Rectal smooth muscle tissue (tissue), 1 donor: Measurements from ENCODE around the gene HTT.
"Not testable (repeated sequence)": the region's sequence is repeated elsewhere in the genome, so short reads cannot be mapped to it uniquely, and the experiment has no call there.

ENCODE experiments used
- H3K27ac ChIP-seq: one replicate; pipeline ENCODE4 v1.7.0; 2013; ENCODE audit warnings: low read depth, low read length, inconsistent platforms
- H3K27me3 ChIP-seq: one replicate; pipeline ENCODE4 v1.7.0; 2013; ENCODE audit warnings: low read length; ENCODE audit not compliant: control insufficient read depth, insufficient read depth
- H3K36me3 ChIP-seq: one replicate; pipeline ENCODE4 v1.7.0; 2013; ENCODE audit warnings: low read length; ENCODE audit not compliant: control insufficient read depth, insufficient read depth
- H3K4me1 ChIP-seq: one replicate; pipeline ENCODE4 v1.7.0; 2013; ENCODE audit warnings: low read length; ENCODE audit not compliant: control insufficient read depth, insufficient read depth
- H3K4me3 ChIP-seq: one replicate; pipeline ENCODE4 v1.7.0; 2013; ENCODE audit warnings: low read length
- H3K9ac ChIP-seq: one replicate; pipeline ENCODE4 v1.7.0; 2013; ENCODE audit warnings: low read length

HTT gene

GRCh38 chr4:3074846-3075651, 568 bp downstream of the HTT start:
- Histone ChIP-seq H3K9ac (peak overlapping the region; percentile 68), H3K27me3 (no peaks in the 10 kb centered on the region), H3K27ac (peak overlapping the region; percentile 83), H3K4me3 (peak overlapping the region; percentile 95), H3K36me3 (no peaks in the 10 kb centered on the region), H3K4me1 (peaks cover 7% of the 10 kb centered on the region)

- H3K36me3 ChIP-seq = no peaks in the 10 kb centered on the region
- H3K9ac ChIP-seq = peak overlapping the region; percentile 17
- peak overlapping the region; percentile 52 for H3K4me3 ChIP-seq
- H3K4me1 ChIP-seq = peaks cover 7% of the 10 kb centered on the region
- H3K27ac ChIP-seq = peak overlapping the region; percentile 83
- no peaks in the 10 kb centered on the region for H3K27me3 ChIP-seq
Observed at GRCh38 chr4:3075652-3075981, 1.1 kb downstream of the HTT start.

GRCh38 chr4:3077796-3078195, 3.3 kb downstream of the HTT start:
- no peaks in the 10 kb centered on the region for H3K27me3 ChIP-seq
- no peaks in the 10 kb centered on the region for H3K36me3 ChIP-seq
- no peak overlapping the region for H3K9ac ChIP-seq
- H3K27ac ChIP-seq = no peak overlapping the region
- no peak overlapping the region for H3K4me3 ChIP-seq
- H3K4me1 ChIP-seq = peaks cover 7% of the 10 kb centered on the region

- no peak overlapping the region for H3K9ac ChIP-seq
Observed at GRCh38 chr4:3079694-3080123, 5.2 kb downstream of the HTT start.

GRCh38 chr4:3082925-3083515, 8.5 kb downstream of the HTT start:
- H3K27me3 ChIP-seq = no peaks in the 10 kb centered on the region
- H3K4me1 ChIP-seq = no peaks in the 10 kb centered on the region

More at GRCh38 chr4:3079694-3080123, 5.2 kb downstream of the HTT start:
- Histone ChIP-seq H3K36me3 (no peaks in the 10 kb centered on the region), H3K27ac (no peak overlapping the region), H3K4me3 (no peak overlapping the region), H3K4me1 (peaks cover 7% of the 10 kb centered on the region), H3K27me3 (no peaks in the 10 kb centered on the region)

GRCh38 chr4:3083732-3084131, 9.3 kb downstream of the HTT start:
- no peak overlapping the region for H3K9ac ChIP-seq
- H3K27ac ChIP-seq = no peak overlapping the region
- no peaks in the 10 kb centered on the region for H3K36me3 ChIP-seq
- H3K4me3 ChIP-seq = no peak overlapping the region
- no peaks in the 10 kb centered on the region for H3K27me3 ChIP-seq
- H3K4me1 ChIP-seq = no peaks in the 10 kb centered on the region

More at GRCh38 chr4:3082925-3083515, 8.5 kb downstream of the HTT start:
- Histone ChIP-seq H3K4me3 (no peak overlapping the region), H3K36me3 (no peaks in the 10 kb centered on the region), H3K9ac (no peak overlapping the region), H3K27ac (no peak overlapping the region)

GRCh38 chr4:3085948-3086670, 11.6 kb downstream of the HTT start:
- H3K9ac ChIP-seq = no peak overlapping the region
- H3K27ac ChIP-seq = no peak overlapping the region
- no peaks in the 10 kb centered on the region for H3K36me3 ChIP-seq
- H3K27me3 ChIP-seq = no peaks in the 10 kb centered on the region
- no peaks in the 10 kb centered on the region for H3K4me1 ChIP-seq
- no peak overlapping the region for H3K4me3 ChIP-seq

- Histone ChIP-seq H3K36me3 (no peaks in the 10 kb centered on the region), H3K4me1 (no peaks in the 10 kb centered on the region), H3K27ac (no peak overlapping the region), H3K27me3 (no peaks in the 10 kb centered on the region), H3K4me3 (no peak overlapping the region), H3K9ac (no peak overlapping the region)
Observed at GRCh38 chr4:3087115-3087797, 12.8 kb downstream of the HTT start.

- Histone ChIP-seq H3K9ac (no peak overlapping the region), H3K4me1 (no peaks in the 10 kb centered on the region), H3K36me3 (peaks cover 4% of the 10 kb centered on the region), H3K27ac (no peak overlapping the region), H3K27me3 (no peaks in the 10 kb centered on the region), H3K4me3 (no peak overlapping the region)
Observed at GRCh38 chr4:3091464-3091863, 17.0 kb downstream of the HTT start.

- H3K9ac ChIP-seq, H3K36me3 ChIP-seq, H3K4me1 ChIP-seq, H3K27me3 ChIP-seq, H3K4me3 ChIP-seq, H3K27ac ChIP-seq: not testable (repeated sequence)
Observed at GRCh38 chr4:3094701-3095100, 20.2 kb downstream of the HTT start.

GRCh38 chr4:3096202-3096601, 21.7 kb downstream of the HTT start:
- peaks cover 8% of the 10 kb centered on the region for H3K36me3 ChIP-seq
- no peak overlapping the region for H3K9ac ChIP-seq
- no peaks in the 10 kb centered on the region for H3K4me1 ChIP-seq
- H3K4me3 ChIP-seq = no peak overlapping the region
- H3K27me3 ChIP-seq = no peaks in the 10 kb centered on the region
- H3K27ac ChIP-seq = no peak overlapping the region

- no peak overlapping the region for H3K4me3 ChIP-seq
- no peak overlapping the region for H3K27ac ChIP-seq
- H3K27me3 ChIP-seq = no peaks in the 10 kb centered on the region
- no peak overlapping the region for H3K9ac ChIP-seq
- H3K4me1 ChIP-seq = no peaks in the 10 kb centered on the region
- H3K36me3 ChIP-seq = peaks cover 6% of the 10 kb centered on the region
Observed at GRCh38 chr4:3098346-3098745, 23.9 kb downstream of the HTT start.
